Progenitor cell of endocrine pancreas (in vitro differentiated cells): ENCODE measurements around the gene ERBB4. TPM values are rescaled to one million over a fixed set of nuclear protein-coding genes. Genes with fewer than 3 reads are reported as not detected.

Experiments
- DNase-seq: peaks from one replicate; pipeline ENCODE4 v3.0.0; 2021; ENCODE audit warnings: low spot score; ENCODE audit not compliant: unreplicated experiment
- H3K27ac Mint-ChIP-seq: 2 replicates; pipeline ENCODE4 v1.8.0; 2021; ENCODE audit warnings: mild to moderate bottlenecking, moderate library complexity, mixed read lengths
- H3K27me3 Mint-ChIP-seq: 2 replicates; pipeline ENCODE4 v1.8.0; 2021; ENCODE audit warnings: mixed read lengths
- H3K36me3 Mint-ChIP-seq: 2 replicates; pipeline ENCODE4 v1.8.0; 2022; ENCODE audit warnings: mixed read lengths; ENCODE audit not compliant: insufficient read depth
- H3K4me1 Mint-ChIP-seq: 2 replicates; pipeline ENCODE4 v1.8.0; 2021; ENCODE audit warnings: low read depth, mixed read lengths
- H3K4me3 Mint-ChIP-seq: 2 replicates; pipeline ENCODE4 v1.8.0; 2021; ENCODE audit warnings: low read depth, mild to moderate bottlenecking, moderate library complexity, mixed read lengths
- H3K9me3 Mint-ChIP-seq: 2 replicates; pipeline ENCODE4 v1.8.0; 2021; ENCODE audit warnings: low read depth, mixed read lengths
- CTCF ChIP-seq: fragments of 200-600 bp; sonication (generic); IDR thresholded peaks from one replicate; pipeline ENCODE4 v1.5.0; 2021; ENCODE audit warnings: antibody characterized with exemption, mild to moderate bottlenecking; ENCODE audit not compliant: unreplicated experiment
- total RNA-seq: library from RNA; stranded (reverse); gene quantifications from 2 replicates; pipeline ENCODE4 v1.2.1, GENCODE V29; 2021

ERBB4 gene
- total RNA-seq, 1 donor from 2014 or later, result 43.8 TPM

GRCh38 chr2:211837706-211838105 lies 700.9 kb downstream of the ERBB4 start:
- H3K36me3 Mint-ChIP-seq, result no peaks in the 10 kb centered on the region
- no peak for DNase-seq
- no peaks in the 10 kb centered on the region for H3K9me3 Mint-ChIP-seq
- peaks cover 6% of the 10 kb centered on the region for H3K4me1 Mint-ChIP-seq
- no peaks in the 10 kb centered on the region for H3K27me3 Mint-ChIP-seq
- no peak overlapping the region for H3K27ac Mint-ChIP-seq
- no peak for TF ChIP-seq CTCF
- H3K4me3 Mint-ChIP-seq, result no peak overlapping the region

- peaks cover 6% of the 10 kb centered on the region for H3K4me1 Mint-ChIP-seq
- H3K4me3 Mint-ChIP-seq, result no peak overlapping the region
- no peaks in the 10 kb centered on the region for H3K27me3 Mint-ChIP-seq
- no peaks in the 10 kb centered on the region for H3K36me3 Mint-ChIP-seq
- H3K9me3 Mint-ChIP-seq, result no peaks in the 10 kb centered on the region
- DNase-seq, result no peak
- no peak overlapping the region for H3K27ac Mint-ChIP-seq
- TF ChIP-seq CTCF, result no peak
Observed at GRCh38 chr2:211837206-211837605, 701.4 kb downstream of the ERBB4 start.

- Mint-ChIP-seq H3K27ac (no peak overlapping the region), H3K9me3 (no peaks in the 10 kb centered on the region), H3K4me3 (no peak overlapping the region), H3K36me3 (no peaks in the 10 kb centered on the region), H3K4me1 (peaks cover 6% of the 10 kb centered on the region), H3K27me3 (no peaks in the 10 kb centered on the region)
- TF ChIP-seq CTCF, result no peak
- DNase-seq, result no peak
Observed at GRCh38 chr2:211836409-211836808, 702.2 kb downstream of the ERBB4 start.

- DNase-seq, result no peak
- Mint-ChIP-seq H3K27ac (no peak overlapping the region), H3K4me3 (no peak overlapping the region), H3K27me3 (no peaks in the 10 kb centered on the region), H3K4me1 (peaks cover 6% of the 10 kb centered on the region), H3K9me3 (no peaks in the 10 kb centered on the region), H3K36me3 (no peaks in the 10 kb centered on the region)
- TF ChIP-seq CTCF, result no peak
Observed at GRCh38 chr2:211835695-211836094, 702.9 kb downstream of the ERBB4 start.

GRCh38 chr2:211833582-211834279 lies 704.9 kb downstream of the ERBB4 start:
- TF ChIP-seq CTCF, result no peak
- Mint-ChIP-seq H3K36me3 (no peaks in the 10 kb centered on the region), H3K9me3 (no peaks in the 10 kb centered on the region), H3K4me1 (peaks cover 8% of the 10 kb centered on the region), H3K27me3 (no peaks in the 10 kb centered on the region), H3K27ac (no peak overlapping the region), H3K4me3 (no peak overlapping the region)
- no peak for DNase-seq
